CD8-positive, alpha-beta memory T cell (primary cell): ENCODE results near the gene RALGDS. TPM values are rescaled to one million over a fixed set of nuclear protein-coding genes. Genes with fewer than 3 reads are reported as not detected.
A peak's percentile ranks its signal among the peaks of the same experiment; 100 is the strongest.

Experiments
- CTCF ChIA-PET: fragments of 350-600 bp; sonication (Branson Sonifier 250); formaldehyde crosslinking; loops from one replicate; lab custom pipeline; 2021; ENCODE audit warnings: antibody characterized with exemption; lab: Charles Lee
- POLR2A ChIA-PET: fragments of 350-600 bp; sonication (Branson Sonifier 250); formaldehyde crosslinking; loops from one replicate; lab custom pipeline; 2021; ENCODE audit warnings: antibody characterized with exemption; lab: Charles Lee
- DNase-seq, 5 donors: peaks; one replicate each; pipeline versions ENCODE4 v3.0.0 to v3.0.0-alpha.2; 2020 to 2022; ENCODE audit warnings: mixed read lengths in 1 of 5
- H3K27ac ChIP-seq: one replicate; pipeline ENCODE4 v1.7.0; 2013; ENCODE audit warnings: low read depth, mild to moderate bottlenecking, low read length, moderate library complexity
- H3K27me3 ChIP-seq: 2 replicates; pipeline ENCODE4 v1.7.0; 2013; ENCODE audit warnings: low read length, mild to moderate bottlenecking; ENCODE audit not compliant: insufficient read depth, poor library complexity, severe bottlenecking
- H3K36me3 ChIP-seq: 2 replicates; pipeline ENCODE4 v1.7.0; 2013; ENCODE audit warnings: mild to moderate bottlenecking, low read length, moderate library complexity; ENCODE audit not compliant: insufficient read depth
- H3K4me1 ChIP-seq: 2 replicates; pipeline ENCODE4 v1.7.0; 2013; ENCODE audit warnings: mild to moderate bottlenecking, low read length, moderate library complexity; ENCODE audit not compliant: insufficient read depth
- H3K4me3 ChIP-seq: 2 replicates; pipeline ENCODE4 v1.7.0; 2013; ENCODE audit warnings: mild to moderate bottlenecking, low read length
- H3K9me3 ChIP-seq: 2 replicates; pipeline ENCODE4 v1.7.0; 2013; ENCODE audit warnings: mild to moderate bottlenecking, low read length
- H3K27ac Mint-ChIP-seq, 8 donors: one replicate each; pipeline ENCODE4 v1.8.0; 2020 to 2021; ENCODE audit warnings: mixed read lengths in 8 of 8, mild to moderate bottlenecking in 6 of 8, inconsistent platforms in 3 of 8, moderate library complexity in 3 of 8
- H3K27me3 Mint-ChIP-seq, 2 donors: one replicate each; pipeline ENCODE4 v1.8.0; 2020 to 2021; ENCODE audit warnings: mixed read lengths in 2 of 2, mild to moderate bottlenecking in 1 of 2, moderate library complexity in 1 of 2
- H3K36me3 Mint-ChIP-seq, 3 donors: one replicate each; pipeline ENCODE4 v1.8.0; 2020 to 2021; ENCODE audit warnings: mixed read lengths in 3 of 3, inconsistent platforms in 1 of 3, mild to moderate bottlenecking in 1 of 3
- H3K4me1 Mint-ChIP-seq, 3 donors: one replicate each; pipeline ENCODE4 v1.8.0; 2020 to 2021; ENCODE audit warnings: mixed read lengths in 3 of 3, inconsistent platforms in 1 of 3, mild to moderate bottlenecking in 1 of 3
- H3K4me3 Mint-ChIP-seq, 7 donors: one replicate each; pipeline ENCODE4 v1.8.0; 2020 to 2021; ENCODE audit warnings: mixed read lengths in 7 of 7, mild to moderate bottlenecking in 6 of 7, moderate library complexity in 4 of 7, inconsistent platforms in 2 of 7
- H3K9me3 Mint-ChIP-seq, 5 donors: one replicate each; pipeline ENCODE4 v1.8.0; 2020 to 2022; ENCODE audit warnings: mixed read lengths in 5 of 5, mild to moderate bottlenecking in 3 of 5, moderate library complexity in 2 of 5, inconsistent platforms in 1 of 5
- polyA plus RNA-seq: library from polyadenylated mRNA; unstranded; fragments of 300-500 nt; fragmentation: Illumina TruSeq; gene quantifications from one replicate; pipeline ENCODE4 v1.2.3, GENCODE V29; 2021
- total RNA-seq, 2 experiments: library from RNA; stranded (reverse); gene quantifications; one replicate each; pipeline ENCODE4 v1.2.3, GENCODE V29; 2021

RALGDS gene
- total and polyA plus RNA-seq, 3 experiments from 2014 or later: 59.1 to 78.0 (median 67.8) TPM

- Mint-ChIP-seq H3K36me3 (peaks cover 0 to 34% (median 0%) of the 10 kb centered on the region in 3 donors), H3K27me3 (no peaks in the 10 kb centered on the region), H3K9me3 (no peaks in the 10 kb centered on the region), H3K4me3 (peak overlapping the region in 1 of 7 donors; percentile 34), H3K4me1 (peaks cover 38 to 92% (median 54%) of the 10 kb centered on the region in 3 donors), H3K27ac (peak overlapping the region in 4 of 8 donors; percentile 29 to 91 (median 64))
- H3K27me3 ChIP-seq: no peaks in the 10 kb centered on the region
- H3K27ac ChIP-seq: peak overlapping the region; percentile 43
- no peaks in the 10 kb centered on the region for H3K36me3 ChIP-seq
- H3K9me3 ChIP-seq: no peaks in the 10 kb centered on the region
- DNase-seq: peak in 1 of 5 donors; percentile 1
- H3K4me3 ChIP-seq: no peak overlapping the region
- POLR2A ChIA-PET: interaction anchor here (1.1 to 2.6 kb wide), 2 partner anchors 14 to 32 kb away, joined by 5 read pairs; no protein-coding TSS in a partner anchor
- CTCF ChIA-PET: interaction anchor here (0.8 to 25.9 kb wide), 6 partner anchors 11 to 94 kb away, joined by 3 to 521 read pairs (median 6); no protein-coding TSS in a partner anchor
- peaks cover 68% of the 10 kb centered on the region for H3K4me1 ChIP-seq
These were observed 4.5 kb downstream of the RALGDS start for GRCh38 chr9:133116346-133117231.

- Histone ChIP-seq H3K4me1 (peaks cover 65% of the 10 kb centered on the region), H3K27me3 (no peaks in the 10 kb centered on the region), H3K27ac (peak overlapping the region; percentile 43), H3K36me3 (no peaks in the 10 kb centered on the region), H3K4me3 (no peak overlapping the region), H3K9me3 (no peaks in the 10 kb centered on the region)
- ChIA-PET CTCF (interaction anchor here (1.1 to 25.9 kb wide), 3 partner anchors 13 to 94 kb away, joined by 3 to 521 read pairs (median 5); no protein-coding TSS in a partner anchor), POLR2A (interaction anchor here (2.6 kb wide), 1 partner anchor 18 kb away, joined by 8 read pairs; no protein-coding TSS in a partner anchor)
- H3K4me1 Mint-ChIP-seq: peaks cover 35 to 89% (median 51%) of the 10 kb centered on the region in 3 donors
- DNase-seq: peak in 3 of 5 donors; percentile 27 to 67 (median 38)
- peak overlapping the region in 4 of 7 donors; percentile 41 to 55 (median 46) for H3K4me3 Mint-ChIP-seq
- peak overlapping the region; percentile 24 to 91 (median 80) for H3K27ac Mint-ChIP-seq
- H3K27me3 Mint-ChIP-seq: no peaks in the 10 kb centered on the region
- peaks cover 0 to 41% (median 0%) of the 10 kb centered on the region in 3 donors for H3K36me3 Mint-ChIP-seq
- no peaks in the 10 kb centered on the region for H3K9me3 Mint-ChIP-seq
These were observed 5.3 kb downstream of the RALGDS start for GRCh38 chr9:133115604-133116345.

- Histone ChIP-seq H3K36me3 (peaks cover 5% of the 10 kb centered on the region), H3K4me1 (peaks cover 65% of the 10 kb centered on the region), H3K27ac (peak overlapping the region; percentile 43), H3K27me3 (no peaks in the 10 kb centered on the region), H3K9me3 (no peaks in the 10 kb centered on the region), H3K4me3 (no peak overlapping the region)
- ChIA-PET CTCF (interaction anchor here (1.1 to 25.9 kb wide), 3 partner anchors 11 to 33 kb away, joined by 3 to 521 read pairs (median 6); no protein-coding TSS in a partner anchor), POLR2A (interaction anchor here (1.0 to 2.6 kb wide), 2 partner anchors 18 to 22 kb away, joined by 3 to 8 read pairs; no protein-coding TSS in a partner anchor)
- H3K4me1 Mint-ChIP-seq: peaks cover 35 to 83% (median 49%) of the 10 kb centered on the region in 3 donors
- no peaks in the 10 kb centered on the region for H3K9me3 Mint-ChIP-seq
- H3K27ac Mint-ChIP-seq: peak overlapping the region; percentile 64 to 97 (median 87)
- DNase-seq: no peak
- peaks cover 0 to 46% (median 0%) of the 10 kb centered on the region in 3 donors for H3K36me3 Mint-ChIP-seq
- peak overlapping the region in 4 of 7 donors; percentile 35 to 76 (median 48) for H3K4me3 Mint-ChIP-seq
- H3K27me3 Mint-ChIP-seq: no peaks in the 10 kb centered on the region
These were observed 6.0 kb downstream of the RALGDS start for GRCh38 chr9:133114886-133115603.

- H3K27ac Mint-ChIP-seq: peak overlapping the region in 7 of 8 donors; percentile 86 to 97 (median 91)
- H3K9me3 Mint-ChIP-seq: no peaks in the 10 kb centered on the region
- H3K27me3 Mint-ChIP-seq: no peaks in the 10 kb centered on the region
- H3K4me1 ChIP-seq: peaks cover 57% of the 10 kb centered on the region
- POLR2A ChIA-PET: interaction anchor here (1.0 to 2.6 kb wide), 2 partner anchors 19 to 23 kb away, joined by 3 to 8 read pairs; no protein-coding TSS in a partner anchor
- H3K4me3 Mint-ChIP-seq: peak overlapping the region in 3 of 7 donors; percentile 24 to 39 (median 37)
- no peaks in the 10 kb centered on the region for H3K27me3 ChIP-seq
- CTCF ChIA-PET: interaction anchor here (1.2 to 25.9 kb wide), 4 partner anchors 10 to 83 kb away, joined by 3 to 521 read pairs (median 4); partner anchors contain the start of gene GTF3C5
- peaks cover 0 to 55% (median 2%) of the 10 kb centered on the region in 3 donors for H3K36me3 Mint-ChIP-seq
- no peak for DNase-seq
- H3K4me3 ChIP-seq: no peak overlapping the region
- H3K4me1 Mint-ChIP-seq: peaks cover 35 to 75% (median 45%) of the 10 kb centered on the region in 3 donors
- H3K9me3 ChIP-seq: no peaks in the 10 kb centered on the region
- peaks cover 13% of the 10 kb centered on the region for H3K36me3 ChIP-seq
- peak overlapping the region; percentile 43 for H3K27ac ChIP-seq
These were observed 6.8 kb downstream of the RALGDS start for GRCh38 chr9:133113949-133114885.

- peaks cover 48% of the 10 kb centered on the region for H3K4me1 ChIP-seq
- H3K4me1 Mint-ChIP-seq: peaks cover 28 to 66% (median 38%) of the 10 kb centered on the region in 3 donors
These were observed 7.7 kb downstream of the RALGDS start for GRCh38 chr9:133113163-133113948.

GRCh38 chr9:133112663-133113026 lies 8.4 kb downstream of the RALGDS start:
- Histone ChIP-seq H3K36me3 (peaks cover 28% of the 10 kb centered on the region), H3K9me3 (no peaks in the 10 kb centered on the region), H3K4me1 (peaks cover 44% of the 10 kb centered on the region), H3K4me3 (no peak overlapping the region), H3K27ac (peak overlapping the region; percentile 33), H3K27me3 (no peaks in the 10 kb centered on the region)
- CTCF ChIA-PET: interaction anchor here (25.9 kb wide), 1 partner anchor 35 kb away, joined by 521 read pairs; no protein-coding TSS in a partner anchor
- H3K27ac Mint-ChIP-seq: peak overlapping the region; percentile 41 to 97 (median 88)
- peaks cover 22 to 59% (median 33%) of the 10 kb centered on the region in 3 donors for H3K4me1 Mint-ChIP-seq
- no peaks in the 10 kb centered on the region for H3K9me3 Mint-ChIP-seq
- H3K27me3 Mint-ChIP-seq: no peaks in the 10 kb centered on the region
- peaks cover 0 to 62% (median 2%) of the 10 kb centered on the region in 3 donors for H3K36me3 Mint-ChIP-seq
- POLR2A ChIA-PET: no interaction called here
- H3K4me3 Mint-ChIP-seq: peak overlapping the region in 1 of 7 donors; percentile 30
- DNase-seq: peak in 4 of 5 donors; percentile 48 to 67 (median 62)

More at GRCh38 chr9:133113163-133113948, 7.7 kb downstream of the RALGDS start:
- peaks cover 0 to 59% (median 2%) of the 10 kb centered on the region in 3 donors for H3K36me3 Mint-ChIP-seq
- ChIA-PET POLR2A (interaction anchor here (2.6 kb wide), 1 partner anchor 20 kb away, joined by 8 read pairs; no protein-coding TSS in a partner anchor), CTCF (interaction anchor here (1.2 to 25.9 kb wide), 3 partner anchors 35 to 83 kb away, joined by 3 to 521 read pairs (median 3); partner anchors contain the start of gene GTF3C5)
- Histone ChIP-seq H3K4me3 (no peak overlapping the region), H3K27me3 (no peaks in the 10 kb centered on the region), H3K9me3 (no peaks in the 10 kb centered on the region), H3K36me3 (peaks cover 21% of the 10 kb centered on the region), H3K27ac (peak overlapping the region; percentile 43)
- H3K27me3 Mint-ChIP-seq: no peaks in the 10 kb centered on the region
- peak in 1 of 5 donors; percentile 28 for DNase-seq
- peak overlapping the region in 5 of 7 donors; percentile 8 to 73 (median 46) for H3K4me3 Mint-ChIP-seq
- H3K9me3 Mint-ChIP-seq: no peaks in the 10 kb centered on the region
- H3K27ac Mint-ChIP-seq: peak overlapping the region; percentile 50 to 97 (median 90)
